Activated effector memory CD4-positive, alpha-beta T cell treated with anti-CD3 and anti-CD28 coated beads, Interleukin-2, amount 50 U/mL, for 16 hours (primary cell): ENCODE data around the gene RPIA.
"Not testable (repeated sequence)": the region's sequence is repeated elsewhere in the genome, so short reads cannot be mapped to it uniquely, and the experiment has no call there.

Source experiments
- DNase-seq: peaks from one replicate; pipeline ENCODE4 v3.0.0-alpha.2; 2020

The RPIA gene

DNA sequence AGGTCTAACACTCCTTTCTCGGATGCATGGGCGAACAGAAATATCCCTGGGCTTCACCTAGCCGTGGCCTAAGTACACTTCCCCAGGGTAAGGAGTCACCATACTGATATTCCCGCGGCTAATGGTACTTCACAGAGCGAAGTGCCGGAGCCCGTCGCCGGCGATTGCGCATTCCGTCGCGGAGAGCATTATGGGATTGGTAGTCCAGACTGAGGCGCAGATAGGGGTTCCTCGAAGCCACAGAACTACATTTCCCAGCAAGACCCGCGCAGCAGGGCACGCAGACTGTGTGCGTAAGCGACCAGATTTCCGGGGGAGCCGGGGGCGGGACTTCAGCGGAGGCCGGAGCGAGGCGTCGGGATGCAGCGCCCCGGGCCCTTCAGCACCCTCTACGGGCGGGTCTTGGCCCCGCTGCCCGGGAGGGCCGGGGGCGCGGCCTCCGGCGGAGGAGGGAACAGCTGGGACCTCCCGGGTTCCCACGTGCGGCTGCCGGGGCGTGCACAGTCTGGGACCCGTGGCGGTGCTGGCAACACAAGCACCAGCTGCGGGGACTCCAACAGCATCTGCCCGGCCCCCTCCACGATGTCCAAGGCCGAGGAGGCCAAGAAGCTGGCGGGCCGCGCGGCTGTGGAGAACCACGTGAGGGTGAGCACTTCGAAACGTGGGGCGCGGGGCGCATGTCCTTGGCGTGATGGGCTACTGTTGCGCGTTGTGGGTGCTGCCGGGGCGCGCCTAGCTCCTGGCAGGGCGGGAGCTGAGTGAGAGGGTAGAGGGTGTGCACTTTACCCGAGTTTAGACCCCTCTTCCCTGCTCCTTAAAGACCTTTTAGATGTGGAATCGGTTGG is at the start of gene RPIA:
Gene RPIA (plus strand): TSS at position 335 of the 845 bp plus-strand sequence. CDS start 26 bp downstream, at position 361.
- DNase-seq, result peak; percentile 100

DNA sequence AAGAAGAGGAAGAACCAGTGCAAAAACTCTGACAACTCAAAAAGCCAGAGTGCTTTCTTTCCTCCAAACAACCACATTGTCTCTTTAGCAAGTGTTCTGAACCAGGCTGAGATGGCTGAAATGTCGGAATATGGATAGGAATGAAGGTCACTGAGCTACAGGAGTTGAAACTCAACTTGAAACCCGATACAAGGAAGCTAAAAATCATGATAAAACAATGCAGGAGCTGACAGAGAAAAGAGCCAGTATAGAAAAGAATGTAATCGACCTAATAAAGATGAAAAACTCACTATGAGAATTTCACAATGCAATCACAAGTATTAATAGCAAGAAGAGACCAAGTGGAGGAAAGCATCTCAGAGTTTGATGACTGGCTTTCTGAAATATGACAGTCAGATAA is 49.2 kb upstream of the RPIA start:
- DNase-seq, result no peak

DNA sequence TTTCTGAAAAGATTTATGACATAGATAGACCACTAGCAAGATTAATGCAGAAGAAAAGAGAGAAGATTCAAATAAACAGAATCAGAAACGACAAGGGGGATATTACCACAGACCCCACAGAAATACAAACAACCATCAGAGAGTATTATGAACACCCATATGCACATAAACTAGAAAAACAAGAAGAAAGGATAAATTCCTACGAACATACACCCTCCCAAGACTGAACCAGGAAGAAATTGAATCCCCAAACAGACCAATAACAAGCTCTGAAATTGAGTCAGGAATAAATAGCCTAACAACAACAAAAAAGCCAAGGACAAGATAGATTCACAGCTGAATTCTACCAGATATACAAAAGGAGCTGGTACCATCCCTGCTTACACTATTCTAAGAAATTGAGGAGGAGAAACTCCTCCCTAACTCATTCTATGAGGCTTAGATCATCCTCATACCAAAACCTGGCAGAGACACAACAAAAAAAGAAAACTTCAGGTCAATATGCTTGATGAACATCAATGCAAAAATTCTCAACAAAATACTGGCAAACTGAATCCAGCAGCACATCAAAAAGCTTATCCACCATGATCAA is 46.1 kb upstream of the RPIA start:
- not testable (repeated sequence) for DNase-seq

DNA sequence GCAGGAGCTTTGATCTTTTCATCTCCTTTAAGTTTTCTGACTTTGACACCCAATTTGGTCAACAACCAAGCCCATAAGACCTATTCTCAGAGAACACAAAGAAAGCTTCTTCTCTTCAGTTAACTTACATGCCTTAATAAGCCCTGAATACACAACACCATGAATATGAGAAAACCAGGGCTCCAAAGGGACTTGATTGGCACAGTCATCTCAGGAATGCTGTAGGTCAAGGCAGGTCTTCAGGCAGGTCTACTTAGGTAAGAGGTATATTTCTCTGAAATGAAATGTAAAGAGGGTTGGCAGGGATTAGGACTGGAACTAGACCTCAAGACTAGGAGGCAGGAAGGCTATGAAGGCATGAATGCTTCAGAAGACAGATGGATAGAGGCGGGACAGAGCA is 39.8 kb upstream of the RPIA start:
- no peak for DNase-seq

DNA sequence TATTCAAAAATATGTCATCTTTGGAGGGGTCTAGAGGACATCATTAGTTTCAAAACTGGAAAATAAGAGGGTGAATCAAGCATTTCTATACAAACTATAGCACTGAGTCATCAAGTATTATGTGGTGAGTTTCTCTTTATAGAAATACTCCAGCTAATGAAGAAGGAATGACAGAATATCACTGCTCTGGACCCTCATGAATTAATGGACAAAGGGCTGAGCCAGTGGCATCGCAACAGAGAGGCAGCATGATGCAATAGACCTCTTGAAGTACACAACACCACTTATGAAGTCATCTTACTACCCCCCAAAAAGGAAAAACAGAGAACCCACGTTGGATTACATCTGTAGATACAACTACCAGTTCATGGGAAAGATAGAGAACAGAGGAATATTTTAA is 36.8 kb upstream of the RPIA start:
- DNase-seq, result no peak

DNA sequence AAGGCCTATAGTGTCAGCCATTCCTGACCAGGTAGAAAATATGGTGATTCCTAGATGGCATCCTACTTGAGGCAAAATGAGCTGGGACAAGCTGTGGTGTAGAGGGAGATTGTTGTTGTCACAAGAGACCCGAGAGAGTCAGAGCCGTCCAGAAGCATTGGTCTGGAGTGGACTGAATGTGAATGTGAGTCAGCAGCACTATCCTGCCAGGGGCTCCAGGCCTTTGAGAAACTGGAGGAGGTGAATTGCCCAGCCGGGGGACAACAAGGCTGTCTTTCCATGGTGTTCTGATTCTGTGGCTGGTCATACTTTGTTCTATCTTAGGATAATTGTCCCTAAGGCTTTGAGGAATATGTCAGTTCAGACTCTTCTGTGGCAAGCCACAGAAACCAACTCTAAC is 34.8 kb upstream of the RPIA start:
- DNase-seq, result no peak

DNA sequence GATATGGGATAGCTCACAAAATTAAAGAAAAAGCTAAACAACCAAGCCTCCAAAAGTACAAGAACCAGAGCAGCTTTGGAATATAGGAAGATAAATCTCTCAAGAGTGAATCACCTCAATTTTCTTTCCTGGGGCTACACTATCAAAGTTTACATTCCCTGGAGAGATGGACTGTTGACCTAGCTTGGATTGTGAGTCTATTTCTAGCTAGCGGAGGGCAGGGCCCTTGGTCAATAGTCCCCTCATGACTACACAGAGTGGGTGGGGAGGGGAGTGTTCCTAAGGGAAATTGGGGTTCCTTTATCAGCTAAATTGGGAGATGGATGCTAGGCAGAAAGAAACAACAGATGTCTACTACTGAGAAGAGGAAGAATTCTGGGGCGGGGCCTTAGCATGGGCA is 34.3 kb upstream of the RPIA start:
- DNase-seq, result no peak

DNA sequence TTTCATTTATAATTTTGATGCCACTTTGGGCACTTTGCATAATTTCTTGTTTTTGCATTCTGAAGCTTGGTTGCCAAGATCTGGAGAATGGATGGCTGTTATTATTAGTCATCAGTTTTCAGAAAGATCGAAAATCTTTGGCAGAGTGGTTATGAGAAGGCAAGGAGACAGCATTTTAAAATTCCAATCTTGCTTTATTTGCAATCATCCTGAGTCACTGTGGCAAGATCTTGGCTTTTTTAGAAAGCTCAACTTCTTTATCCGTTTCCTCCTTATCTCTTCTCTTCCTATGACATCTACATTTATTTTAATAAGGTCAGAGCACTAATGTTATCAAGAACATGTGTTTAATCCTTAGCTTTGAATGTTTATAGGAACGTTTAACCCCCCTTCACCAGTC is 33.1 kb upstream of the RPIA start:
- no peak for DNase-seq

DNA sequence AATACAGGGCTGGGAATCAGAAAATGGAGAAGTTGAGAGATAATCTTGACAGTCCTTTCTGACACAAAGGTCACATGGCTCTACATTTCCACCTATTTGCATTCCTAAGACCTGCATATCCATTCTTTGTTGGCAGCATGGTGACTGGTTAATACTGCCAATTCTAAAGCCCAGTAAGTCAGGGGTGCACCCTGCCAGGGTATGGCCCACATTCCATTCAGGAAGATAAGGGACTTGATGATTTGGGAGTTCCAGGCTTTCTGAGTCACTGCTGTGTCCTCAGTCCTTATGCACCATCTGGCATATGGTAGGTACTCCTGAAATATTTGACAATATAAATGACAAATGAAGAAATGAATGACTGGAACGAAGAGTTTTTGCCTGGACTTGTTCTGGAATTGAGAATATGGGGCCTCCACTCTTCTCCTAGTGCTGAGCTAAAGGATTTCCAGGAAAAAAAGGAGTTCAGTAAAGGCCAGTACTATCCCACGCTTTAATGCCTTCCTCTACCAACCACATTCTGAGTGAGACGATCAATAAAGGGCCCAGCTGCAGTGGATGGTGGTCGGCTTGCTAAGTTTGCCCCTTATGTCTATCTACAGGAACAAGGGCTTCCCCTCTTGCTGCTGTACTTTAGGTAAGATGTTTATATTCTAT is 32.5 kb upstream of the RPIA start:
- DNase-seq, result no peak

DNA sequence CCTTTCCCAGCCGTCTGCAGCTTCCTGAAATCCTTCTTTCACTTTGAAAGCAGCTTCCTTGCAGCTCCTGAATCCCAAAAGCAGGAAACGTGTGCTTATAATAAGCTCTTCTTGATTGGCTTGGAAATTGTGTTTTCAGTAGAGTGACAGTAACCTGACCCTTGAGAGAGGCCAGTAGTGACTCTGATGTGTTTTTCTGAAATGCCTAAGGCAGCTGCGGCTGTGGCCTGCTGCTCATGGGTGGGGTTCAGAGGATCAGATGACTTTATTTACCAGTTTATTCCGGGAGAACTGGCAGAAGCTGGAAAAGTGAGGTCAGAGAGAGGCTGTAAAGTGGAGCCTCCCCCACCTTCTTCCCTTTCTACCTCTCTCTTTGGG is 31.9 kb upstream of the RPIA start:
- no peak for DNase-seq

DNA sequence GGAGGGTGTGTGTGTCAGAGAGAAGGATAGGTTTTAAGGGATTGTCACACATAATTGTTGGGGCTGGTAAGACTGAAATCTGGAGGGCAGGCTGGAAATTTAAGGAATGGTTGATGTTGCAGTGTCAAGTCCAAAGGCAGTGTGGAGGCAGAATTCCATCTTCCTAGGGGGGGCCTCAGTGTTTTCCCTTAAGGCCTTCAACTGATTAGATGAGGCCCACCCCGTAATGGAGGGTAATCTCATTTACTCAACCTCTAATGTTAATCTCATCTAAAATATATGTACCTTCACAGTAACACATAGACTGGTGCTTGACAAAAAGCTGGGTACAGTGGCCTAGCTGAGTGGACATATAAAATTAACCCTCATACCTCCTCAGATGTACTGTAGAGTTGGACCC is 30.9 kb upstream of the RPIA start:
- DNase-seq, result no peak

DNA sequence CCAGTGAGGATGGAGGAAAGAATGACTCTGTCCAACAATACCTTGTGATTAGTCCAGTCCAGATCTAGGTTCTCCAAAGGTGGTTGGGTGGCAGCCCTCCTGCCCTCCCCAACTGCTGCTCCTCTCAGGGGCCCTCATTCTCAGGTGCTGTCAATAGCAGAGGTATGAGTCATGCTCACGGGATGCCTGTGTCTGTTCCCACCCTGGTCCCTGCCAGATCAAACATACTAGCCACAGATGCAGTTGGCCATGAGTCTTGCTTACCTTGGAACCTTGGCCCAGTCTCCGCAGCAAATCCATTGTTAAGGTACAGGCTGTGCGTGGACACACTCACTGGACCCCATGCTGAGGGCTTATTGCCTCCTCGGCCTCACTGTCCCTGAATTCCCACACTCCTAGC is 24.9 kb upstream of the RPIA start:
- DNase-seq, result no peak

DNA sequence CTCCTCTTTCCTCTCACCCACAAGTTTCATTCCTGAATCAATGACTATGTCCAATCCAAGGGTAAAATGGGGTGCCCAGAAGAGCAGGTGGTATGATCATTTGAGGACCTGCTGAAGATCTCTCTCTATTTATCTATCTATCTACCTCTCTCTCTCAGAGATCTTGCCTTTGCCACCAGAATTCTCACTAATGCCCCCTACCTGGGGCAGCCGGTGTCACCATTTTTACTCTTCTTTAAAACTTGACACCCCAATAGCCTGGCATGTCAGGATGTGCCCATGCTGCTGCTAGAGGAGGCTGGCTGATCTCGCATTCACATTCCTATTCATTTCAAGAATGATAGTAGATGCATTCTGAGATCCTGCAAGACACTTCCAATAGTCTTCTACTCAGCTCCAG is 24.3 kb upstream of the RPIA start:
- DNase-seq, result no peak

DNA sequence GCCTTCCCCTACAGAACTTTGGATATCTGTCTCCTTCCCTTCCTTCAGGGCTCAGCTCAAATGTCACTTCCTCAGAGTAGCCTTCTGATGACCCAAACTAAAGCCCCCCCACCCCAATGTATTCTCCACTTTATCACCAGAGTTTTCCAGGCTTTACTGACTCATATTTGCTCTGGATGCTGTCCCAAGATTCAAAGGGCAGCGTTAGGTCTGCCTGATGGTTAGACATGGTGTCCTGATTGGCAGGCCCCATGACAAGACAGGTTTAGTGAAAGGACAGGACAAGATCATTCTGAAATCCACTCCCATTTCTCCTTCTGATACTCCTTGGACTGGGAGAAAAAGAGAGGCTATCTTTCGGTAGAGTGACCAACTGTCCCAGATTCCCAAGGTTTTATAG is 22.6 kb upstream of the RPIA start:
- DNase-seq, result no peak

DNA sequence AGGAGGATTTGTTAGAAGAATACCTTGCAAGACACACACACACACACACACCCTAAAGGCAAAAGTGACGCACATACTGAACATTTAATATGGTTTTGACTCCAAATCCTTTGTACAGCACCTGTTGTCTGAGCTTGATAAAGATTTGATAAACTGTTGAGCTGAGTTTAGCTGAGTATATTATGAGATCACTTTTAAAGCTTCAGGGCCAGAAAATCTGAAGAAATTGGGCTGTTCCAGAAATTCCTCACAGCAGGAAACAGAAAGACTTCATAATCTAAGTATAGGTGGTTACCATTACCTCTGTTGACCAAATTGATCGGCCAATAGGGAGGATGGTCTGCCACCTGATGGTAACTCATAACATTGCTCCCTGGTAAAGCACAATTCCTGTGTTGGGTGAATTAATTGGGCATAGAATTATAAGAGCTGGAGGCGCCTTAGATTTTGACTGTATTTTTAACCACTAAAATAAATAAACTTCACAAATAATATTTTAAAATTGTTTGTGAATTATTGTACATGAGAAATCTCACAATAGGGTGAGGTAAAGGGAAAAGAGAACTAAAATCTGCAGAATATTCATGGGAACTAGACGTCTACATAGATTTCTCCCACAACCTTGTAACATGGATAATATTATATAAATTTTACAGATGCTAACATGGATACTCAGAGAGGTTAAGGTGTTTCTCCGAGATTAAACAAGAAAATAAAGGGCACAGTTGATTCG is 21.8 kb upstream of the RPIA start:
- DNase-seq, result no peak

DNA sequence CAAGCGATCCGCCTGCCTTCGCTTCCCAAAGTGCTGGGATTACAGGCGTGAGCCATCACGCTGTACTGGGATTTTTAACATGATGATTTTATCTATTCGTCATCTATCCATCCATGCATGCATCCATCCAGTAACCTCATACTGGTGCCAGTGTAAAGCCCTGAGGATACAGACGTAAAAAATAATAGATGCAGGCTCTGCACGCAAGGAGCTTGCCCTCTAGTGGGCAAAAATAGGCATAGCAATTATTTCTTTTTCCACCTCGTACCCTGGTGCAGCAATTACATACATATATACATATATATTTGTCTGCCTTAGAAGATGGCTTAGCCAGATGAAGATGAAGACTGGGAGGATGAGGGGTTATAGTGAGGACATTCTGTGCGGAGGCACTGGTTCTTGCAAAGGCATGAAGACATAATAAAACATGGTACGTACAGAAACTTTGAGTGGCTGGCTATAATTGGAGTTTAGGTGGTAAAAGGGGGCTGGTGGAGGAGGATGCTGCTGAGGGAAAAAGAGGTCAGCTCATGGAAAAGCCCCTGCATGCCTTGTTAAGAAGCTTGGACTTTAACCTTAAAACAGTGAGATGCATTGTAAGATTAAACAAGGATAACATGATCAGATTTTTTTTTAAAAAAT is 19.6 kb upstream of the RPIA start:
- no peak for DNase-seq

DNA sequence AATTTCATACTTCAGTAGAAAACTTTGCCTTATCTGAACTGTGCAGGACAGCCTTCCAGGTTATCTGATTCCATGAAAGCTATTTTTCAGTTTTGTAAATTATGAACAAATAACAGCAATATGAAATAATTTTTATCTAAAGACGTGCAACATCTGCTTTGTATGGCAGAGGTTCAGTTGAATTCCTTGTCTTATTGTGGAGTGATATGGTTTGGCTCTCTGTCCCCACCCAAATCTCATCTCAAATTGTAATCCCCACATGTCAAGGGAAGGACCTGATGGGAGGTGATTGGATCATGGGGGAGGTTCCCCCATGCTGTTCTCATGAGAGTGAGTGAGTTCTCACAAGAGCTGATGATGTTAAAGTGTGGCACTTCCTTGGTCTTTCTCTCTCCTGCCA is 18.1 kb upstream of the RPIA start:
- no peak for DNase-seq

DNA sequence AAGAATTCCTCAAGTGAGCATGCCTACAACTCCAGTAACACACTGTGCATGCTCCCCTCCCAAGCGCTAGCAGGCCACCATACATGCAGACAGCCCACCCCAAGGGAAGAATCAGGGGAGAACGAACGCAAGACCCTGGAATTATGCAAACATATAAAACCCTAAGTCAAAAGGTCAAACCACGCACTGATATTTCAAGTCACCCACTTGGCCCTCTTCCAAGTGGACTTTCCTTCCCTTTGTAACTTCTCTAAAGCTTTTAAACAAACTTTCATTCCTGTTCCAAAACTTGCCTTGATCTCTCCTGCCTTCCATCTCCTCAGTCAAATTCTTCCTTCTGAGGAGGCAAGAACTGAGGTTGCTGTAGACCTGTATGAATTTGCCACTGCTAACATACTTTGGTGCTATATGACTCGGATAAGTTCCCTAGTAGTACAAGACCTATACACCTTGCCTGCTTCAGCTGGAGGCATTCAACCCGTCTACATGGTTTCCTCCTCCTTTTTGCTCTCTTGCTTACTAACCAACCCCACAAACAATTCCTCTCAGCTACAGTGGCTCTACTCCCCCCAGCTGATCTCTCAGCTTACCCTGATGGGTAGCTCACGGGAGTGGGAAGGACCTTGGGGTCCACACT is 11.1 kb upstream of the RPIA start:
- no peak for DNase-seq

DNA sequence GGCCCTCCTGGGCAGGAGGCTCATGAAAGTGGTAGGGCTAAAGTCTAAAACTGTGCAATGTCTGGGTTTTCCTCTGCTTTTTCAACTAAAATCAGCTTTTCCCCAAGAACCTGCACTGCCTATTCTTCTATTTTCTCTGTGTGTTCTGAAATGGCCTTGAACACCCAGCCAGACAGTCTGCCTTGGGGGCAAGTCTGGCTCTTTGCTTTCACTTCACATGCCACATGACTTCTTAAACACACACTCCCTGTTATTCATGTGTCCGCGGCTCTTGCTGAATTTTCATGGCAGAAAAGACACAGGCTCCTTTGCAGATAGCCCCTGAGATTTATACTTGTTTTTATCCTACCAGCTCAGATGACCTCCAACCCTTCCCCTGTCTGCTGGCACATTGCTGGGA is 10.6 kb upstream of the RPIA start:
- DNase-seq, result no peak

DNA sequence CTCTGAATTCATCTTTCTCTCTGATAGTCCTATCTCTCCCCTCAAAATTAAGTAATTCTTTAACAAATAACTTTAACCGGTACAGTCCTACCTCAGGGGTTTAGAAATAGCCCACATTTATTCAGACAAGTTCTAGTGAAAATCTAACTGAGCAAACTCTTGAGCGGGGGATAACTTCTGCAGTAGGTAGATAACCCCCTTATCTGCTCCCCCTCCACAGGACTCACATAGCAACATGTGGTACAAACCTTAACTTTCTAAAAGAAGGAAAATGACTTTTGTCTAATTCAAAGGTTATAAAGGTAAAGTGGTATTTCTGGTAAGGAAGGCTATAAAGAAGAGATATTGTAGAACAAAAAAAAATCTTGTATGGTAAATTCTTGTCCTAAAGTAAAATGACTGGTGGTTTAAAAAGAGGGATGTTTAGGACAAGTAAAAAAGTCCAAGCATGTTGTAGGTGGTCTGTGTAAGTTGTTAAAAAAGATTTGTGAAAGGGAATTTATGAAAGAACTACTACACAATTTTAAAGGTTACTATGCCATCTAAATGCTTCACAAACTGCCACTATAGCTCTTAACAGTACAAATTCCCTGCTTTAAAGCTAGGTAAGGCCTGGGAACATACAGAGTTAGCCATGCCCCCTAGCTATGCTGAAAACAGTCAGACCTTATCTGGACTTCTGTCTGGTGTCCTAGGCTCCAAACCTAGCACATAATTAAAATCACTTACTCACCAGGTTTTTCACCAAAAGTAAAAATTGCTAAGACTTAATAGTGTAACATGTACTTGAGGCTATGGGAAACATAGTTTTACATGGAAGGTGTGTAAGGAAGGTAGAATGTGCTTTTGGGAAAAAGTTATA is 8.1 kb upstream of the RPIA start:
- DNase-seq, result no peak

DNA sequence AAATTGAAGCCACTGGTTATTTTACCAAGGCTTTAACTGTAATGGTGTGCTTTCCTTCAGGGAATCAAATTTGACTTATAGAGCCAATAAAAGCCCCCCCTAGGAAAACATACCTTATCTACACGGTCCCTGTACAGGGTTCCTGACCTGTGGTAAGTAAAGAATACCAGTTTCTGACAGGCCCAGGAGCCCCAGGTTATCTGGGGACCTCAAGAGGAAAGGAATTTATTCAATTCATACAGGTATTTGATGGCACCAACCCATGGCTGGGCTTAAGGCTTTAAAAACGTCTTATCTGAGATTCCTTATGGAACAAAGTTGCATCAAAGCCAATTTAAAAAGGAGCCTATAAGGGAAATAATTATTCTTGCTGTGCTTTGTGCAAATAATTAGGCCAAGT is 7.0 kb upstream of the RPIA start:
- no peak for DNase-seq

DNA sequence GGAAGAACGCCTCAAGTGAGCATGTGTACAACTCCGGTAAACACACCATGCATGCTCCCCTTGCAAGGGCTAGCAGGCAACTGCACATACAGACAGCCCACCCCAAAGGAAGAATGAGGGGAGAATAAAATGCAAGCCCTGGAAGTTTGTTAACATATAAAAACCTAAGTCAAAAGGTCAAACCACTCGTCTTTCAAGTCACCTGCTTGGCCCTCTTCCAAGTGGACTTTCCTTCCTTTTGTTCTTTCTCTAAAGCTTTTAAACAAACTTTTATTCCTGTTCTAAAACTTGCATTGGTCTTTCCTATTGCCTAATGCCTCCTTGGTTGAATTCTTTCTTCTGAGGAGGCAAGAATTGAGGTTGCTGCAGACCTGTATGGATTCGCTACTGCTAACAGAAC is 5.2 kb upstream of the RPIA start:
- no peak for DNase-seq
